GM12872 (cell line): ENCODE data around the gene FAM184A.

Experiments
- TF ChIP-seq, protein P1 (sequence below): IDR thresholded peaks from 3 replicates; pipeline ENCODE4 v1.5.1; 2011; ENCODE audit warnings: low read depth, mild to moderate bottlenecking, low read length, moderate library complexity; ENCODE audit not compliant: insufficient read depth

FAM184A gene

DNA sequence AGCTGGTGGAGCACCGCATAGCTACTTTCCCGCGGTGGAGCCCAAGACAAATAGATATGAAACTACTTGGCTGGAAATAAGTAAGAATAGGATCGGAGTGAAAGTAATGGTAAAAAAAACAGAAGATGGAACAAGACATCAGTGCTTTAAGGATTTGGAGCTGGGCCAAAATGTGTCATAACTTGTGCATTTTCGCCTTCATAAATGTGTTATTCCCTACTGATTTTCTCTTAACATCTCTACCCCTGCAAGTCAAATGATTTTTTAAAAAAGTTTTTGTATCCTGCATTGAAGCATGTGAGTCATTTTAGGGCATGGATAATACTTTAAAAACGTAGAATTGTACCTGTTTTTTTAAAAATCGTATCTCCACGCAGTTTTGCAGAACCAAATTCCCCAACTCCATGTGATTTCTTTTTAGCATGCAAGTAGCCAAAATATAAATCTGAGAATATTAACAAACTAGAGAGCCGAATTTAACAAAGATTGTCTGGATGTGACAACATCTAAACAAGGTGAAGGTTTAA, 882 bp upstream of the FAM184A start:
- TF ChIP-seq, protein P1, sequence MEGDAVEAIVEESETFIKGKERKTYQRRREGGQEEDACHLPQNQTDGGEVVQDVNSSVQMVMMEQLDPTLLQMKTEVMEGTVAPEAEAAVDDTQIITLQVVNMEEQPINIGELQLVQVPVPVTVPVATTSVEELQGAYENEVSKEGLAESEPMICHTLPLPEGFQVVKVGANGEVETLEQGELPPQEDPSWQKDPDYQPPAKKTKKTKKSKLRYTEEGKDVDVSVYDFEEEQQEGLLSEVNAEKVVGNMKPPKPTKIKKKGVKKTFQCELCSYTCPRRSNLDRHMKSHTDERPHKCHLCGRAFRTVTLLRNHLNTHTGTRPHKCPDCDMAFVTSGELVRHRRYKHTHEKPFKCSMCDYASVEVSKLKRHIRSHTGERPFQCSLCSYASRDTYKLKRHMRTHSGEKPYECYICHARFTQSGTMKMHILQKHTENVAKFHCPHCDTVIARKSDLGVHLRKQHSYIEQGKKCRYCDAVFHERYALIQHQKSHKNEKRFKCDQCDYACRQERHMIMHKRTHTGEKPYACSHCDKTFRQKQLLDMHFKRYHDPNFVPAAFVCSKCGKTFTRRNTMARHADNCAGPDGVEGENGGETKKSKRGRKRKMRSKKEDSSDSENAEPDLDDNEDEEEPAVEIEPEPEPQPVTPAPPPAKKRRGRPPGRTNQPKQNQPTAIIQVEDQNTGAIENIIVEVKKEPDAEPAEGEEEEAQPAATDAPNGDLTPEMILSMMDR, result no peak

DNA sequence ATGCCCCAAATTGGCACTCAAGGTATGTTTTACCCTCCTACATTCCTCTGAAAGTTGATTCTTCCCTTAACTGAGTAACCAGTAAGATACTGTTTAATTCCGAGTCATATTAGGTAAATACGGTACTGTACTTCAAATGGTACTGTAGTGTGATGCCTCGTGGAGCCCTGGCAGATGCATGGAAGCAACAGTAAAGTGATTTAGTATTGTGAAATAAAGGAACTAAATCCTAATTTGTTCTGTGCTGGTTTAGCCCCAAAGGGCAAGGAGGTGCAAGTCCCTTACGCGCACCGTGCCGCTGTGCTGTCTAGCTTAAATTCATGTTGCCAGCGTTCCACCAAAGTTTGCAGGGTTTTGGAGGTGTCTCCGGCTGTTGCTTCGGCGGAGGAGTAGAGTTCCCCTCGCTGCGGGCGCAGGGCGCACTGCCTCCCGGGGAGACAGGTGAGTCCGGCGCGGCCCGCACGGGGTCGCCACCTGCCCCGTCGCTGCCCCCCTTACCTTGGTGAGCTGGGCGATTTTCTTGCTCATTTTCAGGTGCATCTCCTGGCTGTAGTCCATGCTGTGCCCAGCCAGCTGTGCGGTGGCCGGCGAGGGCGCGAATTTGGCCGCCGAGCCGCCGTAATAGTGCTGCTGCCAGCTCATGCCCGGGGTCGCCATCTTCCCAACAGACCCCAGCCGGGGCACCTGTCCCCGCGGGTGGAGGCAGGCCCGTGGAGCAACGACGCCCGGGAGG, 655 bp downstream of the FAM184A start:
- TF ChIP-seq, protein P1, result peak; percentile 30; the same call in 1 of the 3 replicates

DNA sequence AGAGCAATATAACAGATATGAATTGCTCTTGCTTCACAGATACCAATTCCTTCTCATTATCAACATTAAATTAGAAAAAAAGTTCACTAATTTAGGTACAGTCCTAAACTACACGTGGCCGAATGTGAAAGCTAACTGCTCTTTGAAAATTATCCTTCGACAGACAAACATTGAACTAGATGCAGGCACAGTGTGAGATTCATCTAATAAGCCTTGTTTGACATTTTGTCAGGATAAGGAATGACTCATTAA, 1.1 kb downstream of the FAM184A start:
- TF ChIP-seq, protein P1, result no peak

DNA sequence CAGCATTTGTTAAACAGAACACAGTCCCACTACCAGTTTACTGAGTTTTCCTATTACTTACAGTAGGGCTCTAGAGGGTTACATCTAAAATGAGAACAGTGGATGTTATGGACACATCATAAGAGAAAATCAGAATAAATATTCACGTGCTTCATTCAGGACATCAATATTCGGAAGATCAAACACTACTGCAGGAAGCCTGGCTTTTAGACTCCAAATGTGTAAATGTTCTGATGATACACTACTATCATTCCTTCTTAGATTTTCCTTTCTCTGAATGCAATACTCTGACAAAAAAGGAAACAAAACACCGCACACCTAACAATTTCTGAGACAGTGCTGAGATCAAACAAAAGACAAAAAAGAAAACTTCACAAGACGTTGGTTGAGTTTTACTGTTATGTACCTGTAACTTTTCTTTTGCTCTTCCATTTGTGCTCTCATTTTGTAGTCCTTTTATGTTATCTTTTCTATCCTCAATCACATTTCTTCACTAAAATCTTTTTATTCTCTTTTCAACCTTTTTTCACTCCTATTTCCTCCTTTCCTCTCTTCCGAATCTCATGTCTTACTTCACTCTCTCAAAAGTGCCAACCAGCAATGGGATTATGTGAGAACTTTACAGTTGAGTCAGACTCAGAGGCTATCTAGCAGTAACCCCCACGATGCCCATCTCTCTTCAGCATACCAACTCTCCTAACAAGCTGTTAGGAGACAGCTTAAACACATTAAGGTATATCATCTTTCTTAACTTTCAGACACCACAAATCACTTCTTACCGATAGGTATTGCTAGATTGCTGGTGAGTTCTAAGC, 1.7 kb downstream of the FAM184A start:
- TF ChIP-seq, protein P1, result no peak

DNA sequence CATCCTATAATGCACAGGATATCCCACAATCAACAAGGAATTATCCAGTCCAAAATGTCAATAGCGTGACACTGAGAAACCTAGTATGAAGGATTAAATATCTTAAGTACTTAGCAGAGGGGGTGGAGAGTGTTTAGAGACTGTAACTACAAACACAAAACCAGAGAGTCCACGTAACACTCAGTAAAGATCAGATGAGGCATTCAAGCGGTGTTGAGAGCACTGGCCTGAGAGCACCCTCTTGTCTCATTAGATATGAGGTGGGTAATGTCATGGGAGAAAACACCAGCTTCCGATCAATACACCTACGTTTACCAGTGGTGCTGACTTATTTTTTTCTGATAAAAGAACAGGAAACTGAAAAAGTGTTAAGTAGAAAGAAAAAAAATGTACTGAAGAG, 2.3 kb downstream of the FAM184A start:
- TF ChIP-seq, protein P1, result no peak

DNA sequence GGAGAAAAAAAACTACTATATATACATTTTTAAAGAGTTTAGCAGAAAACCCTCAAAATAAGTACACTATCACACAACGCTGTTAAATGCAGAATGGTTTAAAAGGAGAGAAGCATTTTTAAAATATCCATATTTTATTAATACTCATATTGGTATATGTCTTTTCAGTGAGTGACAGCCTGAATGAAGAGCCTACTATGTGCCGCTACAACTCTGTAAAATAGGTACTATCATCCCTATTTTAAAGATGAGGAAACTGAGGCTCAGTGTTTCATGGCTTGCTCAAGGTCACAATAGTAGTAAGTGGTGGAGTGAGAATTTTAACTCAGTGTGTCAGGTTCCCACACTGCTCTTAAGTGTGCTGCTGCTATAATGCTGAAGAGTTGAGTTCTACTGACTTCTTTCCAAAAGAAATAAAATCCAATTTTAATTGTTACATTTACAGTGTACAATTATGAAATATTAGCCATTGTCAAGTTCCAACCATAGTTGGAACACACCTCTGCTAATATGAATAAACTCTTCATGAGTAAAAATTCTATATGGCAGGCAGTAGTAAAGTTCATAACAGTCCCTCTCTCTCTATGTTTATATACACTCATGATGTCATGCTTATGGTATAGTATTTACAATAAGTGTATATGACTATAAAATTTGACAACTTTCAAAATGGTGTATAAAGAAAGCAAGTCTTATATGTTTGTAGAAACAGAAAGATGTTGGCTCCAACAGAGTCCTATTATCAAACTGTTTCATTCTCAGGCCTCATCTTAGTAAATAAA, 3.1 kb downstream of the FAM184A start:
- TF ChIP-seq, protein P1, result no peak
